Stimulated activated memory B cell treated with anti-CD40 and anti-IgM and Interleukin-4, amounts not matched to agents 10 μg/mL and 1 μg/mL and 100 μg/mL, for 72 hours (primary cell): ENCODE results near the gene GSG1L.

Experiments used
- ATAC-seq: fragments of 150-1000 bp; cut with Tn5 transposase; 2 replicates; pipeline ENCODE4 v1.10.0; 2021
- H3K27ac Mint-ChIP-seq: one replicate; pipeline ENCODE4 v1.8.0; 2022; ENCODE audit warnings: mild to moderate bottlenecking, mixed read lengths
- H3K27me3 Mint-ChIP-seq: one replicate; pipeline ENCODE4 v1.8.0; 2022; ENCODE audit warnings: mixed read lengths
- H3K36me3 Mint-ChIP-seq: one replicate; pipeline ENCODE4 v1.8.0; 2022; ENCODE audit warnings: mixed read lengths
- H3K4me1 Mint-ChIP-seq: one replicate; pipeline ENCODE4 v1.8.0; 2022; ENCODE audit warnings: mixed read lengths
- H3K4me3 Mint-ChIP-seq: one replicate; pipeline ENCODE4 v1.8.0; 2022; ENCODE audit warnings: mild to moderate bottlenecking, moderate library complexity, mixed read lengths
- H3K9me3 Mint-ChIP-seq: one replicate; pipeline ENCODE4 v1.8.0; 2022; ENCODE audit warnings: mixed read lengths

GSG1L gene

GRCh38 chr16:28063591-28064061 is at the start of gene GSG1L:
Gene GSG1L, minus strand, starts transcription at chr16:28063714. Its CDS starts 290 bp downstream, at chr16:28063424.
- Mint-ChIP-seq H3K4me1 (peaks cover 6% of the 10 kb centered on the region), H3K36me3 (no peaks in the 10 kb centered on the region), H3K4me3 (peak within 1 kb of the TSS; percentile 73), H3K9me3 (no peaks in the 10 kb centered on the region), H3K27me3 (peaks cover 70% of the 10 kb centered on the region), H3K27ac (no peak within 1 kb of the TSS)
- no peak for ATAC-seq

- ATAC-seq: no peak
- Mint-ChIP-seq H3K9me3 (no peaks in the 10 kb centered on the region), H3K36me3 (peaks cover 73% of the 10 kb centered on the region), H3K27me3 (no peaks in the 10 kb centered on the region), H3K27ac (peak overlapping the region; percentile 2), H3K4me3 (no peak overlapping the region), H3K4me1 (peaks cover 4% of the 10 kb centered on the region)
These were observed 49.4 kb upstream of the GSG1L start for GRCh38 chr16:28112908-28113307.

GRCh38 chr16:28110977-28111376 is 47.5 kb upstream of the GSG1L start:
- Mint-ChIP-seq H3K4me3 (no peak overlapping the region), H3K36me3 (peaks cover 72% of the 10 kb centered on the region), H3K27me3 (no peaks in the 10 kb centered on the region), H3K4me1 (peaks cover 4% of the 10 kb centered on the region), H3K9me3 (no peaks in the 10 kb centered on the region), H3K27ac (no peak overlapping the region)
- ATAC-seq: no peak

DNA sequence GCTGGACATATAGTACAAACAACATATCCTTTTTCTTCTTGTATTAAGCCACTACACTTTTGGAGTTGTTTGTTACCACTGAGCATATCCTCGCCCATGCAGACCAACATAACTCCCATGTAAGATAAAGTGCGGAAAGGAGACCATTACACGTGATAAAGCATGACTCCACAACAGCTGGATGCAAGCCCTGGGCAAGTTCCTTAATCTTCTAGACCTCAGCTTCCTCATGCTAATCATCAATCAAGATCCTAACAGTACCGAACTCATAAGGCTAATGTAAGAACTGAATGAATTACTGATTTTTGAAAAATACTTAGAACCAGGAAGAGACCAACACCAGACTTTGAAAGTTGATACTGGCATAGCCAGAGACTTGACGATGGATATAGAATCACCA is 47.0 kb upstream of the GSG1L start:
- peaks cover 73% of the 10 kb centered on the region for H3K36me3 Mint-ChIP-seq
- H3K4me1 Mint-ChIP-seq: peaks cover 4% of the 10 kb centered on the region
- H3K4me3 Mint-ChIP-seq: no peak overlapping the region
- ATAC-seq: no peak
- no peak overlapping the region for H3K27ac Mint-ChIP-seq
- H3K27me3 Mint-ChIP-seq: no peaks in the 10 kb centered on the region
- H3K9me3 Mint-ChIP-seq: no peaks in the 10 kb centered on the region

GRCh38 chr16:28110074-28110473 is 46.6 kb upstream of the GSG1L start:
- peaks cover 75% of the 10 kb centered on the region for H3K36me3 Mint-ChIP-seq
- H3K4me1 Mint-ChIP-seq: peaks cover 4% of the 10 kb centered on the region
- no peaks in the 10 kb centered on the region for H3K9me3 Mint-ChIP-seq
- ATAC-seq: no peak
- no peak overlapping the region for H3K27ac Mint-ChIP-seq
- H3K4me3 Mint-ChIP-seq: no peak overlapping the region
- no peaks in the 10 kb centered on the region for H3K27me3 Mint-ChIP-seq

- H3K4me3 Mint-ChIP-seq: no peak overlapping the region
- H3K4me1 Mint-ChIP-seq: peaks cover 4% of the 10 kb centered on the region
- no peaks in the 10 kb centered on the region for H3K9me3 Mint-ChIP-seq
- no peaks in the 10 kb centered on the region for H3K27me3 Mint-ChIP-seq
- H3K36me3 Mint-ChIP-seq: peaks cover 83% of the 10 kb centered on the region
- H3K27ac Mint-ChIP-seq: no peak overlapping the region
- no peak for ATAC-seq
These were observed 45.2 kb upstream of the GSG1L start for GRCh38 chr16:28108590-28109247.

DNA sequence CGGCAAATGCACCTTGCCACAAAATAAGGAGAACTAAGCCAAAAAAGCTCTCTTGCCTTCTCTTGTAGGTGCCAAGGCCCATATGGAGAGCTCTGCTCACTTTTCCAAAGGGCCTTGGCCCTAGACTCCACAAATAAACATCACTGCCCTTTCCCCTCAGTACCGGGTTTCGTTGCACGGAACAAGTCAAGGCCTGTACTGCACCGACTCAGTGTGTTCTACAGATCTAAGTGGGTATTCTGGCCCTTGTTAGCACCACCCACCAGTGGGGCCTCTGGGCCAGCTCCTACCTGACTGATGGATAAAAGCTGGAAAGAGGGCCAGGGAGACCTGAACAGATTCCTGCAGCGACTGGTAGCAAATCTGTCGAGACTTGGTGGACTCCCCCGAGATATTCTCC is 43.7 kb upstream of the GSG1L start:
- Mint-ChIP-seq H3K36me3 (peaks cover 90% of the 10 kb centered on the region), H3K27me3 (no peaks in the 10 kb centered on the region), H3K4me3 (no peak overlapping the region), H3K27ac (no peak overlapping the region), H3K4me1 (peaks cover 4% of the 10 kb centered on the region), H3K9me3 (no peaks in the 10 kb centered on the region)
- no peak for ATAC-seq

DNA sequence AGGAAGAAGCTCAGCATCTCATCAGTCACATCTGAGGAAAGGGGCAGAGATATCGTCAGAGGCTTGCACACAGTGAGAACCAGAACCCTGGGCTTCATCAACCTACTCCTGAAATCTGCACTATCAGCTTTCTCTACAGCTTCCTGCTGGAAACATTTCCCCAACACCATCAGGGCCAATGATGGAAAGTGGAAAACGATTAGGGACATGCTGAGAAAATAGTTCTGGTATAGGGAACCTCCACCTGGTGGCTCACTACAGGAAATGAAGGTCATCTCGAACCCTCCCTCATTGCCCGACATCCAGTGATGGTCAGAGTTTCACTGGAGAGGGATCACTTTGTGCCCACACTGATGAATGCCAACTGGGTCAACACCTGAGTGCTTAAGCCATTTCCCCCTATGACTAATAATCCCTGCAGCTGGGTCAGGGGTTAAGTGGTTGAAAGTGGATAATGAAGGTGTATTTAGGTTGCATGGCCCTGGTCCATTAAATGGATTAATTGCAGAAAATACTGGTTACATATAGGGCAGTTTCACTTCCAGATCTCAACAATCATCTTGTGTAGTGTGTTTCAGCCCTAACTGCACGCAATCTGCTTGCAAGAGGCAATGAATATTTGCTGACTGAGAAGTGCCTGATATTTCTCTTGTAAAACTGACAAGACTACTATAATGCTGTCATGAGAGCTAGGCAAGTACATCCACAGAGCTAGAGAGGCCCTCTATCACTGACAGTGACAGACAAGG is 43.1 kb upstream of the GSG1L start:
- Mint-ChIP-seq H3K27me3 (no peaks in the 10 kb centered on the region), H3K9me3 (no peaks in the 10 kb centered on the region), H3K4me1 (peaks cover 4% of the 10 kb centered on the region), H3K36me3 (peaks cover 93% of the 10 kb centered on the region), H3K27ac (no peak overlapping the region), H3K4me3 (no peak overlapping the region)
- no peak for ATAC-seq

DNA sequence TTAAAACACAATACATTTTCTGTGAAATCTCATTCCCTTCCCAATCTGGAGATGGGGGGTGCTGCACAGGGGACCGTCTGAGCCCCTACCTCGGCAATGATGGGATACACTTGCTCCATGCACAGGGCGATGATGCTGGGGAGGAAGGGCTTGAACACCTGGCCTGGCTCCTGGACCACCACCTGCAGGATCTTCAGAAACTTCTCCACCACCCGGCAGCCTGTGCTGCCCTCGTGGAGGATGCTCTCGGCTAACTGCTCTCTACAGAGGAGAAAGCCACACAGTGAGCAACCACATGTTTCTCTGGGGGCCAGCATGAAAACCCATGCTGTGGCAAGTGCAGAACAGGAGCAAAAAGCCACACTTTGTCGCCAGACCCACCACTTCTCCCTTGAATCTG is 42.4 kb upstream of the GSG1L start:
- peaks cover 4% of the 10 kb centered on the region for H3K4me1 Mint-ChIP-seq
- no peaks in the 10 kb centered on the region for H3K27me3 Mint-ChIP-seq
- no peak overlapping the region for H3K27ac Mint-ChIP-seq
- no peak overlapping the region for H3K4me3 Mint-ChIP-seq
- peaks cover 97% of the 10 kb centered on the region for H3K36me3 Mint-ChIP-seq
- H3K9me3 Mint-ChIP-seq: no peaks in the 10 kb centered on the region
- no peak for ATAC-seq

GRCh38 chr16:28105297-28105696 is 41.8 kb upstream of the GSG1L start:
- ATAC-seq: no peak
- H3K4me1 Mint-ChIP-seq: peaks cover under 1% of the 10 kb centered on the region
- H3K27me3 Mint-ChIP-seq: no peaks in the 10 kb centered on the region
- no peak overlapping the region for H3K4me3 Mint-ChIP-seq
- H3K9me3 Mint-ChIP-seq: no peaks in the 10 kb centered on the region
- peaks cover 95% of the 10 kb centered on the region for H3K36me3 Mint-ChIP-seq
- no peak overlapping the region for H3K27ac Mint-ChIP-seq

DNA sequence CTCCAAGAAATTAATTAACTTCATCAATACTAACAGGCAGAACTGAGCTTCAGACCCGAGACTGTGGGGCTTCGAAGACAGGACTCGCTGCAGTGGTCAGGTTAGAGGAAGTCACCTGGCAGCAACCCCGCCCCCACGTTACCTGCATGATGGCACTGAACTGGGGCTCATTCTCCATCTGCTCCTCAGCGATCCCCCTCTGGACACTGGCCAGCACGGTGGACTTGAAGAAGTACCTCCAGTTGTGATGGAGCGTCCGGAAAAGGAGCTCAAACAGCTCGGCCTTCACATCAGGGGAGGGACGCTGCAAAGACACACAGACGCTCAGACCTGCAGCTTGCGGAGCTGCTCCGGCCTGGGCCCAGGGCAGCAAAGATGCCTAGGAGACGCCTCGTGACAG is 40.9 kb upstream of the GSG1L start:
- no peak for ATAC-seq
- Mint-ChIP-seq H3K27ac (no peak overlapping the region), H3K27me3 (no peaks in the 10 kb centered on the region), H3K4me3 (no peak overlapping the region), H3K4me1 (no peaks in the 10 kb centered on the region), H3K9me3 (no peaks in the 10 kb centered on the region), H3K36me3 (peaks cover 92% of the 10 kb centered on the region)

- no peak for ATAC-seq
These were observed 40.1 kb upstream of the GSG1L start for GRCh38 chr16:28103516-28104170.

DNA sequence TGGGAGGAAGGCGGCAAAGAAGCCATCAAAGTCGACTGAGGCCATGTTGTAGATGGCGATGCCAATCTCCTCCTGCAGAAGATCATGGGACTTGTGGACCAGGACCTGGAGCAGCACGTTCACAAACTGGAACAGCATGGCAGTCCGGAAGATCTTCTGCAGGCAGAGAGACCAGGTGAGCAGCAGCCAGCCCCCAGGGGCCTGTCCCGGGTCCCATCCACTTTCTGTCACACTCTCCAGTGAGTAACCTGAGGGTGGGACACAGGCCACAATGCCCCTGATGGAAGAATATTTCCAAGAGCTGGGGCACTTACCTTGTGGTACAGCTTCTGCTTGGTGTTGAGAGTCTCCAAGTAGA is 38.0 kb upstream of the GSG1L start:
- Mint-ChIP-seq H3K27me3 (no peaks in the 10 kb centered on the region), H3K4me1 (no peaks in the 10 kb centered on the region), H3K36me3 (peaks cover 94% of the 10 kb centered on the region), H3K27ac (no peak overlapping the region), H3K4me3 (no peak overlapping the region), H3K9me3 (no peaks in the 10 kb centered on the region)
- ATAC-seq: no peak

More at GRCh38 chr16:28103516-28104170, 40.1 kb upstream of the GSG1L start:
- H3K36me3 Mint-ChIP-seq: peaks cover 92% of the 10 kb centered on the region
- no peaks in the 10 kb centered on the region for H3K9me3 Mint-ChIP-seq
- H3K4me1 Mint-ChIP-seq: no peaks in the 10 kb centered on the region
- H3K27me3 Mint-ChIP-seq: no peaks in the 10 kb centered on the region
- no peak overlapping the region for H3K4me3 Mint-ChIP-seq
- H3K27ac Mint-ChIP-seq: no peak overlapping the region

- Mint-ChIP-seq H3K27me3 (no peaks in the 10 kb centered on the region), H3K9me3 (no peaks in the 10 kb centered on the region), H3K36me3 (peaks cover 94% of the 10 kb centered on the region), H3K4me3 (no peak overlapping the region), H3K4me1 (no peaks in the 10 kb centered on the region), H3K27ac (no peak overlapping the region)
- ATAC-seq: no peak
These were observed 37.5 kb upstream of the GSG1L start for GRCh38 chr16:28100810-28101532.
